NT2/D1 (cell line): ENCODE results near the gene PGAP3.

ENCODE experiments used
- SUZ12 ChIP-seq: IDR thresholded peaks from 2 replicates; pipeline ENCODE4 v1.6.1; 2011; ENCODE audit not compliant: insufficient read length, insufficient read depth; ENCODE audit errors: extremely low read depth
- YY1 ChIP-seq: IDR thresholded peaks from 2 replicates; pipeline ENCODE4 v1.6.1; 2011; ENCODE audit not compliant: insufficient read length, insufficient read depth
- ZNF274 ChIP-seq: IDR thresholded peaks from 2 replicates; pipeline ENCODE4 v1.6.1; 2011; ENCODE audit warnings: mild to moderate bottlenecking, low read depth, low read length

DNA sequence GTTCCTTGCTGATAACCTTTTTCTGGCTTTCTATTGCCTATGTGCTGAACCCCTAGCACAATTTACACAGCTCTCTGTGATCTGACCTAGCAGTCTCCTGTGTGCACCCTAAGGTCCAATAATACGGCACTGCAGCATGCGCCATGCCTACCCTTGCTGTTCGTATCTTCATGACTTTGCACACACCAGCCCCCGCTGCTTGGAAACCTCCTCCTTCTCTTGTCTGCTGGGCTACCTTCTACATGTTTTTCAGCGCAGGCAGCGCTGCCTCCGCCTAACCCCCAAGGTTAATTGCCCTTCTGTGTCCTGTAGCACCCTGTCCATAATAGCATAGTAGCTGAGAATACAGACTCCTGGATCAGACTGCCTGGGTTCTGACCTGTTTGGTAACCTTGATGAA lies 49.5 kb downstream of the PGAP3 start:
- TF ChIP-seq YY1 (no peak), ZNF274 (no peak), SUZ12 (no peak)
